Heart right ventricle (tissue), 16 donors: ENCODE measurements around the gene TECPR1. TPM values are rescaled to one million over a fixed set of nuclear protein-coding genes. Genes with fewer than 3 reads are reported as not detected.

Source experiments
- ATAC-seq, 8 donors: fragments of 200-7000 bp; cut with Tn5 transposase; one replicate each; pipeline ENCODE4 v1.9.1; 2020; ENCODE audit warnings: mild to moderate bottlenecking in 8 of 8, moderate library complexity in 8 of 8, moderate number of reproducible peaks in 1 of 8
- DNase-seq, 2 donors: peaks; one replicate each; pipeline ENCODE4 v3.0.0-alpha.2; 2020
- H3K27ac ChIP-seq, 10 donors: fragments of 200-600 bp; sonication (generic) in 2 of 10; one replicate each; pipeline versions ENCODE4 v1.5.0 to v1.8.0; 2020 to 2022; ENCODE audit warnings: mild to moderate bottlenecking in 3 of 10
- H3K27me3 ChIP-seq, 7 donors: fragments of 200-600 bp; one replicate each; pipeline ENCODE4 v1.8.0; 2021 to 2022; ENCODE audit warnings: mild to moderate bottlenecking in 2 of 7
- H3K36me3 ChIP-seq, 9 donors: fragments of 200-600 bp; sonication (generic) in 1 of 9; one replicate each; pipeline versions ENCODE4 v1.5.0 to v1.8.0; 2020 to 2022; ENCODE audit warnings: mild to moderate bottlenecking in 2 of 9
- H3K4me1 ChIP-seq, 9 donors: fragments of 200-600 bp; sonication (generic) in 1 of 9; one replicate each; pipeline versions ENCODE4 v1.5.0 to v1.8.0; 2020 to 2022; ENCODE audit warnings: mild to moderate bottlenecking in 4 of 9
- H3K4me3 ChIP-seq, 10 donors: fragments of 200-600 bp; sonication (generic) in 2 of 10; one replicate each; pipeline versions ENCODE4 v1.5.0 to v1.8.0; 2020 to 2022; ENCODE audit warnings: mild to moderate bottlenecking in 7 of 10, moderate library complexity in 2 of 10
- H3K9me3 ChIP-seq, 11 donors: fragments of 200-600 bp in 10 of 11; sonication (generic) in 2 of 11; one replicate each; pipeline versions ENCODE4 v1.5.0 to v1.8.0; 2013 to 2022; ENCODE audit warnings: mild to moderate bottlenecking in 2 of 11, control low read depth in 1 of 11, moderate library complexity in 1 of 11
- CTCF ChIP-seq, 9 donors: fragments of 200-600 bp; sonication (generic) in 2 of 9; IDR thresholded peaks; one replicate each; pipeline versions ENCODE4 v1.5.0 to v1.8.0; 2021 to 2022; ENCODE audit warnings: antibody characterized with exemption in 9 of 9, mild to moderate bottlenecking in 5 of 9, moderate library complexity in 1 of 9
- WGBS, 2 donors: extraction: QIAGEN DNeasy Blood & Tissue Kit; methylation state at CpG; one replicate each; pipeline ENCODE4 v1.1.7; 2013; ENCODE audit warnings: inconsistent platforms in 1 of 2; 5-methylcytosine and 5-hydroxymethylcytosine counted together
- intact Hi-C, 10 donors: fragments of 100-400 bp; cut with DNase I; formaldehyde crosslinking; loops; one replicate each; pipeline versions ENCODE4 v1.11.1 to v1.14.2; 2022
- polyA plus RNA-seq, 2 donors: library from polyadenylated mRNA; stranded (reverse); fragments of 200-250 nt; gene quantifications; one replicate each; pipeline ENCODE4 v1.2.3, GENCODE V29; 2013
- total RNA-seq, 10 donors: library from RNA; stranded (reverse); fragmentation: NEBNext Ultra II Directional in 3 of 10; extraction: Animal tissue kit (Norgen Biotek cat#: 25700) in 3 of 10; gene quantifications; one replicate each; pipeline versions ENCODE4 v1.2.1 to v1.2.4, GENCODE V29; 2021 to 2023
- donor health status: Arrhythmogenic right ventricular cardiomyopathy.
- donor health status: ischemic (EF 13 %, LVEDD 7.1; RV severe dilation, severe dysfunction).
- donor health status: healthy with polysubstance abuse.
- donor health status: DM: no; HTN: yes; CAD: no.
- donor health status: DM: no; HTN: no; CAD: no.
- donor health status: ischemic (EF 25% LVEDD 6.9; RV normal size, moderate dysfunction).
- donor health status: ischemic (EF 25% LVEDD 5.7; RV mildly dilated, moderate dysfunction).
- donor health status: healthy.
- donor health status: DM: yes; HTN: yes; CAD: no.
- donor health status: Ischemic cardiomyopathy.
- donor health status: ischemic (EF 35%, LVEDD 5.7; RV mildly dilated, moderate dysfunction).
- donor health status: nonischemic (EF 11% LVEDD 7.7; RV severe dilation, severe dysfunction).
- donor health status: DM: yes; HTN: yes; CAD: no.
- donor health status: PGD.
- donor health status: ischemic (EF 29% LVEDD 5.4; RV normal size, mild dysfunction).
- donor health status: nonischemic (EF 23%, LVEDD 6.1; RV moderate dilation, normal function).

The TECPR1 gene
- total and polyA plus RNA-seq, 12 donors: 12.8 to 23.8 (median 15.4) TPM

DNA sequence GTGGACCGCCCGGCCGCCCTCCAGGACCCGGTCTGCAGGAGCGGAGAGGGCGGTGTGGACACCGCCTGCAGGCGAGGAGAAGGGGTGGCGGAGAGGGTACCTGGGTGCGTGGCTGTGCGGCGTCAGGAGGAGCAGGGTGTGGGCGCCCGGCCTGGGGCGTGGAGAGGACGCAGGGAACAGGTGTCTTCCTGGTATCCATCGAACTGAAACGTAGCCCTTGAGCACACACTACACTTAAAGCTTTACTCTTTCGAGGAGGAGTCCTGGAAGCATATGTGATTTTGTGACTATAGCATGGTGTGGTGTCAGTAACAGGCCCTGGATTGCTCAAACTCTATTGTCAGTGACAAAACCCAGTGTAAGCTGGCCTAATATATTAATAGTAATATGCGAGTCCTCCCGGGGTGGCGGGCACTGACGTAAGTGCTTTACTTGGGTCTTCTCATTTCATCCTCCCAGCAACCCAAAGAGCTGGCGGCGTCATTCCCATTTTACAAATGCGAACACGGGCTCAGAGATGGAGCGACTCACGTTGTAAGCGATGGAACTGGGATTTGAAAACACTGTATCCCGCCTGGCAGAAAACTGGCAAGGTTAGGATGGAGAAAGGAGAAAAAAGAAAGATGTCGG is 508 bp upstream of the TECPR1 start:
- 19 to 22% methylated on average over 32 of the region's 32 CpGs for WGBS, 2 donors
- Histone ChIP-seq H3K4me3 (peak overlapping the region; percentile 75 to 97 (median 90)), H3K9me3 (no peaks in the 10 kb centered on the region), H3K27ac (peak overlapping the region; percentile 48 to 93 (median 84)), H3K27me3 (no peaks in the 10 kb centered on the region), H3K4me1 (peaks cover 4 to 66% (median 49%) of the 10 kb centered on the region in 9 donors), H3K36me3 (peaks cover 0 to 27% (median 5%) of the 10 kb centered on the region in 9 donors)
- no peak for TF ChIP-seq CTCF (IDR thresholded peaks at IDR 0.05)
- DNase-seq (no peak), ATAC-seq (peak in 1 of 8 donors; percentile 30)
- intact Hi-C loops: loop anchor here in 1 of 10 donors (2.0 kb wide), 1 partner anchor 28 kb away; the partner anchor contains the start of gene BRI3

- Histone ChIP-seq H3K27ac (peak overlapping the region; percentile 20 to 93 (median 88)), H3K4me1 (peaks cover 4 to 72% (median 52%) of the 10 kb centered on the region in 9 donors), H3K9me3 (no peaks in the 10 kb centered on the region), H3K36me3 (peaks cover 0 to 14% (median 0%) of the 10 kb centered on the region in 9 donors), H3K27me3 (no peaks in the 10 kb centered on the region), H3K4me3 (peak overlapping the region; percentile 75 to 97 (median 90))
- DNase-seq (no peak), ATAC-seq (peak in 6 of 8 donors; percentile 2 to 37 (median 12))
- intact Hi-C loops: no loop called here
- WGBS, 2 donors: 25 to 28% methylated on average over 9 of the region's 9 CpGs
- TF ChIP-seq CTCF (IDR thresholded peaks at IDR 0.05): no peak
Observed at GRCh38 chr7:98251231-98251600, 816 bp downstream of the TECPR1 start.

DNA sequence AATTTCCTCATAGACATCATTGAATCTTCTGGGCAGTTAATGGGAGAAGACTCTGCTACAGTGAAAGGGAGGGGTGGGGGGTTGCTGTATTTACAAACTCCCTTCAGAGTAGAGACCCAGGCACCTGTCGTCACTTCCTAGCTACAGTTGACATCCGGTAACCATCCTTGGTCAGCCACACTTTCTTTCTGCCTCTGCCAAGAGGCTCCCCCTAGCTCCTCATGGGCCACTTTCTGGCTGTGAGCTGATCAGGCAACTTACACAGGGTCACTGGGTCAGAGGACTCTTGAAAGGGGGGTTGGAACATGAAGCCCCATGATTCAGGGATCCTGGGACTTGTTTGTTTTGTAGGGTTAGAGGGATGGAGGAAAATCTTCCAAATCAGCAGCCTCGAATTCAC is 1.2 kb downstream of the TECPR1 start:
- TF ChIP-seq CTCF (IDR thresholded peaks at IDR 0.05): no peak
- WGBS, 2 donors: 49 to 57% methylated on average over 3 of the region's 3 CpGs
- Histone ChIP-seq H3K9me3 (no peaks in the 10 kb centered on the region), H3K36me3 (peaks cover 0 to 14% (median 0%) of the 10 kb centered on the region in 9 donors), H3K27ac (peak overlapping the region; percentile 20 to 93 (median 88)), H3K27me3 (no peaks in the 10 kb centered on the region), H3K4me1 (peaks cover 4 to 76% (median 56%) of the 10 kb centered on the region in 9 donors), H3K4me3 (peak overlapping the region in 9 of 10 donors; percentile 75 to 97 (median 90))
- intact Hi-C loops: no loop called here
- ATAC-seq (no peak), DNase-seq (no peak)

- Histone ChIP-seq H3K27ac (peak overlapping the region; percentile 50 to 93 (median 84)), H3K27me3 (no peaks in the 10 kb centered on the region), H3K4me1 (peaks cover 6 to 86% (median 66%) of the 10 kb centered on the region in 9 donors), H3K4me3 (peak overlapping the region in 1 of 10 donors; percentile 16), H3K9me3 (no peaks in the 10 kb centered on the region), H3K36me3 (peaks cover 0 to 28% (median 4%) of the 10 kb centered on the region in 9 donors)
- TF ChIP-seq CTCF (IDR thresholded peaks at IDR 0.05): no peak
- intact Hi-C loops: loop anchor here in 5 of 10 donors (2.0 to 10.0 kb wide), 5 partner anchors 33 to 224 kb away; partner anchors contain the start of genes BRI3 (in 2 of the 5) and BAIAP2L1 (in 1 of the 5)
- ATAC-seq (peak in 5 of 8 donors; percentile 5 to 48 (median 37)), DNase-seq (peak in 1 of 2 donors; percentile 41)
- WGBS, 2 donors: 60 to 68% methylated on average over 6 of the region's 6 CpGs
Observed at GRCh38 chr7:98249106-98249505, 2.9 kb downstream of the TECPR1 start.
